Measurements from ENCODE around the gene SIGMAR1.

Gene SIGMAR1

GRCh38 chr9:34630402-34631154 is 7.0 kb downstream of the SIGMAR1 start:
- no peak for DNase-seq (ENCODE audit: low spot score)

DNA sequence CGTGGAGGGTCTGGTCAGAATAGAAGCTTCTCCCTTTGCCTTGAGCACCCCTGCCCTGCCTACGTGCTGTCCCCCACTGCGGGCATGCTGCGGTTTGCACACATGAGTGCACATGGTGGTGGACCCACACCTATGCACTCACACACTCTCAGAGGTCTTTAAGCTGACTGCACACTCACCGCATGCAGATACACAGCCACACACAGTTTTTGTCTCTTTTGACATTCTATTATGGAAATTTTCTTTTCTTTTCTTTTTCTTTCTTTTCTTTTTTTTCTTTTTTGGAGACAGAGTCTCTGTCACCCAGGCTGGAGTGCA is 8.1 kb downstream of the SIGMAR1 start:
- DNase-seq (ENCODE audit: low spot score) = no peak

DNA sequence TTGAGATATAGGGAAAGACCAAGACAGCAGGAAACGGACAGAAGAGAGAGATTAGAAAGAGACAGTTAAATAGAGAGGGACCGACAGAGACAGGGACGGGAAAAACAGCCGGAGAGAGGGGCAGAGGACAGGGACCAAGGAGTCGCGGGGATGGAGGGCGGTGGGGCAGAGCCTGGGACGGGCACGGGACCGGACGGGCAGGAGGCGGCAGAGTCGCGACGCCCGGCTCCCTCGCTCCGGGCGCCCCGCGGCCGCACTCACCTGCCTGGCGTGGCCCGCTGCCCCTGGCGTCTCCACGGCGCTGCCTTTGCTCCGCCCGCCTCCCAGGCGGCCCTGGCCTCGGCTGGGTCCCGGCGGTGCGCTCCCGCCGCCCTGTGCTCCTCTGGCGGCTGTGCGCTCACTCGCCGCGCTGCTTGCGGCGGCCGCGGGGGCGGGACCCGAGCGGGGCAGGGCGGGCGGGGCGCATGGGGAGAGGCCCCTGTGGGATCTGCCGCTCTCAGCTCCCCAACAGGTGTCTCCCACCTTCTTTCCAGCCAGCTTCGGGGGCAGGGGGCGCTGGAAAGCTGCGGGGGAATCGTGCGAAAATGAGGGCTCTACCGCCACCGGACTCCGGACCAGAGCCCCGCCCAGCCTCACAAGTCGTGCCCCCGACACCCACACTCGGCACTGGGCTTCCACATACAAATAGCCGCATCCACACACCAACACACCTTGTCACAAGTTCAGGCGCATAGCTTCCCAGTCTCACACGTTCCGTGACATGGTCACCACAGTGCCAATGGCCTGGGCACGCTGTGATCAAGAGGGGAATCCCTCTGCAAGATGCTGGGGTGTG is 8.7 kb downstream of the SIGMAR1 start, which contains the start of gene ARID3C:
Gene ARID3C (minus strand): TSS at position 411 of the 835 bp plus-strand sequence. CDS start 1,052 bp downstream, outside the sequence.
- peak; percentile 35 for DNase-seq (ENCODE audit: low spot score)

GRCh38 chr9:34627716-34628655 is 9.6 kb downstream of the SIGMAR1 start:
- no peak for DNase-seq (ENCODE audit: low spot score)

GRCh38 chr9:34625186-34625486 is 12.5 kb downstream of the SIGMAR1 start:
- DNase-seq (ENCODE audit: low spot score) = no peak

- DNase-seq (ENCODE audit: low spot score) = no peak
These were observed 13.0 kb downstream of the SIGMAR1 start for GRCh38 chr9:34624475-34625185.

GRCh38 chr9:34623374-34624235 is 14.0 kb downstream of the SIGMAR1 start:
- DNase-seq (ENCODE audit: low spot score) = no peak

DNA sequence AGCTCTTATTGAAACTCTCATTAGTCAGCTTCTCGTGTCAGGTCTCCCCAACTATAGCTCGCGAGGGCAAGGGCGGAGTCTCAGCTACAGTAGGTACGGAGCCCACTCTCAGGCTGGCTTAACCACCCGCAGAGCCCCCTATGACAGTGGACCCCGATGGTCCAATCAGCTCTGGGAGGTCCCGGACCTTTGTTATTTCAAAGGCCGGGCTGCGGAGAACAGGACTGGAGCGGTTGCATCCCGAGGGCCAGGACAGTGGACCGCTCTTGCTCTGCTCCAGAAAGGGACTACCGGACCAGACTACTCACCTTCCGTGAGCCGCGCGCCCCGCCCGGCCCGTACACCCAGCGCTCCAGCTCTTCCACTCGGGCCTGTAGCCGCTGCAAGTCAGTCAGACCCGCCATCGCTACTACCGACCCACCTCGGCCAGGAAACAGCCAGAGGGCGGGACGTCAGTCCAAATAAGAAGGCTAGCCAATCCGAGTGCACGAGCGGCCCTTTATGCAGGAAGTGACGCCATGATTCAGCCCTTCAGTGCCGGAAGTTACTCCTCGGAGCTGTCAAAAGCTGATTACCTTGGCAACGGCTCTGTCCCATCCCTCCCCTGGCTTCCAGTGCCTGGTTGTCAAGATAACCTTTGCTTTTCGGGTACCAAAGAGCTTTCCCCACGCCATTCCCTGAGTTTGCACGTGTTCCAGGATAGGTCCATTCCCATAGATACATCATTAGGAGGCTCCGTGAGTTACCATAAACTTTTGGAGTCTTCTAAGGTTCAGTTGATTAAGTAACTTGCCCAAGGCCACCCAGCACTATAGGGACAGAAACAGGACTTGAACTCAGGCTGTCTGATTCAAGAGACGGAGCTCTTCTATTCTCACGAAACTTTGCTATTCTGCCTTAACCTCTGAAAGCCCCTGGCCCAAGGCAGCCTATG is 17.3 kb downstream of the SIGMAR1 start, which contains the start of gene DCTN3:
Gene DCTN3 (minus strand): TSS at position 435 of the 934 bp plus-strand sequence. CDS start 31 bp downstream, at position 404.
- peak; percentile 94 for DNase-seq (ENCODE audit: low spot score)

- no peak for DNase-seq (ENCODE audit: low spot score)
These were observed 22.5 kb downstream of the SIGMAR1 start for GRCh38 chr9:34615132-34615531.

DNA sequence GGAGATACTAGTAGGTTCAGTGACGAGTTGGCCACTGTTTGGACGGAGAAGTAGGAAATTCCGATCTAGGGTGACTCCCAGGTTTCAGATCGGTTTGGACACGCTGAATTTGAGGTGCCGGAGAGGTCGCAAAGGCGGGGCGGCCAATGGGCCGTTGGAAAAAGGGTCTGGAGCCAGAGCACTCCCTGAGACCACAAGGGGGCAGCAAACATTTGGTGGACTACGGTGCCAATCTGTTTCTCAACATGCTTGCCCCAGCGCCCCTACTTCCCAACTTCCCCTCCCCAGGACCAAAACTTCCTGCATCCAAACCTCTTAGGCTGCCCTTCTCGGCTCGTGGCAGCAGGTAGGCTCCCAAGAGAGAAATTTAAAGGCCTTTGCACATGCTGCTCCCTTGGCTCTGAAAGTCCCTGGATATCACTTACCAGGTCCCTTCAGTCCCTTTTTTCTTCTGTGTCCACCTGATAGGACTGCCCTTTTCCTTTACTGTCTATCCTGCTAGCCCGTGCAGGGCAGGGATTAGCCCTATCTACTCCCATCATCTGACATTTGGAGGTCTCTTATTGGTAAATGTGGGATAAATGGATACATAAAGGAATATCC is 24.7 kb downstream of the SIGMAR1 start:
- peak; percentile 82 for DNase-seq (ENCODE audit: low spot score)

- peak; percentile 86 for DNase-seq (ENCODE audit: low spot score)
These were observed 25.5 kb downstream of the SIGMAR1 start, which contains the start of gene RPP25L for GRCh38 chr9:34611811-34612787. Gene RPP25L, minus strand, starts transcription at chr9:34612097. Its CDS starts 801 bp downstream, at chr9:34611296.

GRCh38 chr9:34611251-34611810 is 26.3 kb downstream of the SIGMAR1 start:
- no peak for DNase-seq (ENCODE audit: low spot score)

DNA sequence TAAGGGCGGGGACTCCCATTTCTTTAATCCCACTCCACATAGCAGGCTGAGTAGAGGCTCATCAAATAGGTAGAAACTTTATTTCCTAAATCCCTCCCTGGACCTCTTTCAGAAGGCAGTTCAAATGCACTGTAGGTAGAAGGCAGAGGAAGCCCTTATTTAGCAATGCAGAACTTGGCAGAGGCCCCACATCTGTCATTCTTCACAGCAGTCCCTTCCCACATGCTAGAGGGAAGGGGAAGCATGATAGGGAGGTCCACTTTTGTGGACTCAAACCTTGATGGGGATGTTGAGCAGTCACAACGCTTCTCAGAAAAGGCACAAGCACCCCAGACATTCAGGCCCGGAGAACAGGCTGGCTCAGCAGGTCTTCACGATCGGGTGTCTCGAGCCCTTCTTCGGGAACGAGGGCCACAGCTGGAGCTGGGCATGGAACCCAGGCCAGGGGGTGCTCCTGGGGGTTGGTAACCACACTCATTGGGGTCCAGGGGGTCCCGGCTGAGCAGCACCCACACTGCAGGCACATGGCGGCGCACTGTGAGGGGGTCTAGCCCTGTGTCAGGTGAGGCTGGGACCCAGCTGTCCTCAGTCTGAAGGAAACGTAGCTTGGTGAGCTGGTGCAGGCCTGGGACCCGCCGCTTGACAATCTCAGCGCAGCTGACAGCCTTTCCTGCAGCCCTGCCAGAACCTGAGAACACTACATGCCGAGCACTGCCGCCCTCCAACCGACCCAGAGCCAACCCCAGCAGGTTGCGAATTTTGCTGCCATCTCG is 27.0 kb downstream of the SIGMAR1 start:
- DNase-seq (ENCODE audit: low spot score) = no peak

DNA sequence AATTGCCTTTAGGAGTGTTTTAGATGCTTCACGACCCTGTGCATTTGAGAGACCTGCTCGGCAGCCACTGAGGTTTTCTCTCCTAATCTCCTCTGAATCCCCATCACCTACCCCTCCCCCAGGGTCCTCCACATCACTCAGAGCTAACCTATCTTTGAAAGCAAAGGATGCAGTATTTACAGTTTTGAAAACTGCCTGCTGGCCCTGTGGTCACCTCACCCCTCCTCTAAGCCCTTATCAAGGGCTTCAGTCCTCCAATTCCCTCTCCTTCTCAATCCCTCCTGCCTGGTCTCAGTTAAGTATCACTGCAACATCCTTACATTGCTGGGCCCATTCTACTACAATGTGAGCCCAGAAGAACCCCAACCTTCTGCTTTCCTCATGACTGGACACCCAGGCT is 30.3 kb downstream of the SIGMAR1 start:
- DNase-seq (ENCODE audit: low spot score) = no peak

DNA sequence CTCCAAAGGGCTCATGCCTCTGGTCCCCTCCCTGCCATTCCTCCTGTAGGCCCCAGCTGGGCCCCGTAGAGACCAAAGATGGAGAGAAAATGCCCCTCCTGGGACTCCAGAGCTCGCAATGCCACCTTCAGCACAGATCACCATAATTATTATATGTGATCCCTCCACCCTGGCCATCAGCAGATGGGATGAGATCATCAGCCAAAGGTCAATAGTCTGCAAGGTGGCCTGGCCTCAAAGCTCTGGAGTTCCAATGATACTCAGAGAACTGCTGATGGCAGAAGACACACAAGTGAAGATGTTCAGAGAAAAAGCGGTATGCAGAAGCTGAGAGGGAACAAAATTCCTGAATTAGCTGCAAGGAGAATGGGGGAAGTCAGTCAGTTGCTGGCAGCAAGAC is 30.7 kb downstream of the SIGMAR1 start:
- no peak for DNase-seq (ENCODE audit: low spot score)

GRCh38 chr9:34606190-34606589 is 31.4 kb downstream of the SIGMAR1 start:
- DNase-seq (ENCODE audit: low spot score) = no peak

Measured in LoVo (cell line).